Panc1 (cell line): ENCODE measurements around the gene ENKD1.

ENCODE experiments used
- POLR2AphosphoS5 ChIP-seq: IDR thresholded peaks from 2 replicates; pipeline ENCODE4 v1.6.1; 2012; ENCODE audit warnings: mild to moderate bottlenecking, low read depth, low read length, moderate library complexity
- SIN3A ChIP-seq: IDR thresholded peaks from 2 replicates; pipeline ENCODE4 v1.6.1; 2012; ENCODE audit warnings: low read depth, mild to moderate bottlenecking, low read length, moderate library complexity, borderline replicate concordance; ENCODE audit not compliant: insufficient read depth
- TF ChIP-seq, protein P1 (sequence below): fragments of 450-650 bp; IDR thresholded peaks from 2 replicates; pipeline ENCODE4 v1.5.1; 2017; ENCODE audit warnings: mild to moderate bottlenecking
- TF ChIP-seq, protein P2 (sequence below), 2 experiments: IDR thresholded peaks; 2 replicates each; pipeline ENCODE4 v1.6.1; 2011 to 2012; ENCODE audit warnings: low read depth in 2 of 2, control low read depth in 1 of 2, low read length in 1 of 2, mild to moderate bottlenecking in 1 of 2, moderate library complexity in 1 of 2; ENCODE audit not compliant: insufficient read depth in 1 of 2

GRCh38 chr16:67672306-67672705, 5.8 kb upstream of the ENKD1 start:
- TF ChIP-seq, protein P1, sequence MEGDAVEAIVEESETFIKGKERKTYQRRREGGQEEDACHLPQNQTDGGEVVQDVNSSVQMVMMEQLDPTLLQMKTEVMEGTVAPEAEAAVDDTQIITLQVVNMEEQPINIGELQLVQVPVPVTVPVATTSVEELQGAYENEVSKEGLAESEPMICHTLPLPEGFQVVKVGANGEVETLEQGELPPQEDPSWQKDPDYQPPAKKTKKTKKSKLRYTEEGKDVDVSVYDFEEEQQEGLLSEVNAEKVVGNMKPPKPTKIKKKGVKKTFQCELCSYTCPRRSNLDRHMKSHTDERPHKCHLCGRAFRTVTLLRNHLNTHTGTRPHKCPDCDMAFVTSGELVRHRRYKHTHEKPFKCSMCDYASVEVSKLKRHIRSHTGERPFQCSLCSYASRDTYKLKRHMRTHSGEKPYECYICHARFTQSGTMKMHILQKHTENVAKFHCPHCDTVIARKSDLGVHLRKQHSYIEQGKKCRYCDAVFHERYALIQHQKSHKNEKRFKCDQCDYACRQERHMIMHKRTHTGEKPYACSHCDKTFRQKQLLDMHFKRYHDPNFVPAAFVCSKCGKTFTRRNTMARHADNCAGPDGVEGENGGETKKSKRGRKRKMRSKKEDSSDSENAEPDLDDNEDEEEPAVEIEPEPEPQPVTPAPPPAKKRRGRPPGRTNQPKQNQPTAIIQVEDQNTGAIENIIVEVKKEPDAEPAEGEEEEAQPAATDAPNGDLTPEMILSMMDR = no peak
- TF ChIP-seq POLR2AphosphoS5 = no peak
- no peak for TF ChIP-seq SIN3A
- TF ChIP-seq, protein P2, sequence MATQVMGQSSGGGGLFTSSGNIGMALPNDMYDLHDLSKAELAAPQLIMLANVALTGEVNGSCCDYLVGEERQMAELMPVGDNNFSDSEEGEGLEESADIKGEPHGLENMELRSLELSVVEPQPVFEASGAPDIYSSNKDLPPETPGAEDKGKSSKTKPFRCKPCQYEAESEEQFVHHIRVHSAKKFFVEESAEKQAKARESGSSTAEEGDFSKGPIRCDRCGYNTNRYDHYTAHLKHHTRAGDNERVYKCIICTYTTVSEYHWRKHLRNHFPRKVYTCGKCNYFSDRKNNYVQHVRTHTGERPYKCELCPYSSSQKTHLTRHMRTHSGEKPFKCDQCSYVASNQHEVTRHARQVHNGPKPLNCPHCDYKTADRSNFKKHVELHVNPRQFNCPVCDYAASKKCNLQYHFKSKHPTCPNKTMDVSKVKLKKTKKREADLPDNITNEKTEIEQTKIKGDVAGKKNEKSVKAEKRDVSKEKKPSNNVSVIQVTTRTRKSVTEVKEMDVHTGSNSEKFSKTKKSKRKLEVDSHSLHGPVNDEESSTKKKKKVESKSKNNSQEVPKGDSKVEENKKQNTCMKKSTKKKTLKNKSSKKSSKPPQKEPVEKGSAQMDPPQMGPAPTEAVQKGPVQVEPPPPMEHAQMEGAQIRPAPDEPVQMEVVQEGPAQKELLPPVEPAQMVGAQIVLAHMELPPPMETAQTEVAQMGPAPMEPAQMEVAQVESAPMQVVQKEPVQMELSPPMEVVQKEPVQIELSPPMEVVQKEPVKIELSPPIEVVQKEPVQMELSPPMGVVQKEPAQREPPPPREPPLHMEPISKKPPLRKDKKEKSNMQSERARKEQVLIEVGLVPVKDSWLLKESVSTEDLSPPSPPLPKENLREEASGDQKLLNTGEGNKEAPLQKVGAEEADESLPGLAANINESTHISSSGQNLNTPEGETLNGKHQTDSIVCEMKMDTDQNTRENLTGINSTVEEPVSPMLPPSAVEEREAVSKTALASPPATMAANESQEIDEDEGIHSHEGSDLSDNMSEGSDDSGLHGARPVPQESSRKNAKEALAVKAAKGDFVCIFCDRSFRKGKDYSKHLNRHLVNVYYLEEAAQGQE (IDR thresholded peaks at IDR 0.05; ENCODE audit: insufficient read depth in 1 of 2, low read depth in 2 of 2, low read length in 1 of 2) = no peak
